HCT116 (cell line): ENCODE data around the gene LIMD2. TPM values are rescaled to one million over a fixed set of nuclear protein-coding genes. Genes with fewer than 3 reads are reported as not detected.

Source experiments
- ATAC-seq: fragments of 200-7000 bp; cut with Tn5 transposase; 2 replicates; pipeline ENCODE4 v1.9.1; 2020; ENCODE audit warnings: mild to moderate bottlenecking, moderate library complexity
- BruUV-seq: library from RNA; stranded (reverse); fragments of 400-500 nt; replicated peaks from 2 replicates; lab custom pipeline; 2021; lab: Mats Ljungman, UMichigan
- CTCF ChIA-PET: fragments of 300-600 bp; sonication (Branson Sonifier 250); formaldehyde crosslinking; loops from one replicate; lab custom pipeline; 2021; ENCODE audit warnings: antibody characterized with exemption; lab: Charles Lee
- POLR2A ChIA-PET: fragments of 300-600, 350-600 bp; sonication (Branson Sonifier 250); formaldehyde crosslinking; loops from one replicate; lab custom pipeline; 2021; ENCODE audit warnings: antibody characterized with exemption; lab: Charles Lee
- RAD21 ChIA-PET, 2 experiments: fragments of 300-600 bp; sonication (Branson Sonifier 250); formaldehyde crosslinking; loops; one replicate each; lab custom pipeline; 2023; ENCODE audit warnings: low total read pairs in 2 of 2; ENCODE audit not compliant: uncharacterized antibody in 2 of 2, unreplicated experiment in 2 of 2, low non-redundant PET in 1 of 2; lab: Charles Lee
- DNase-seq: peaks from one replicate; pipeline ENCODE4 v3.0.0-alpha.2; 2010; ENCODE audit warnings: low read depth, low spot score
- H2AFZ ChIP-seq: fragments of 200-600 bp; shearing (Covaris generic), sonication (generic); 2 replicates; pipeline ENCODE4 v1.6.1; 2017; ENCODE audit warnings: low read depth, mixed run types, mixed read lengths, antibody characterized with exemption, low read length; ENCODE audit not compliant: poor library complexity, severe bottlenecking
- H3K27ac ChIP-seq: 2 replicates; pipeline ENCODE4 v1.5.1; 2012; ENCODE audit warnings: low read depth, low read length
- H3K27me3 ChIP-seq: fragments of 200-600 bp; sonication (generic); 2 replicates; pipeline ENCODE4 v1.6.1; 2016; ENCODE audit warnings: mixed run types, low read length, mixed read lengths; ENCODE audit not compliant: insufficient read depth
- H3K36me3 ChIP-seq, 2 experiments: fragments of 200-500 bp in 1 of 2; fragments of 200-600 bp in 1 of 2; sonication (Bioruptor generic) in 1 of 2; sonication (generic) in 1 of 2; 2 replicates each; pipeline versions ENCODE4 v1.5.1 to v1.6.1; 2014 to 2016; ENCODE audit warnings: low read length in 2 of 2, inconsistent platforms in 1 of 2, mixed read lengths in 1 of 2, mixed run types in 1 of 2; ENCODE audit not compliant: insufficient read depth in 2 of 2, control insufficient read depth in 1 of 2
- H3K4me1 ChIP-seq, 2 experiments: fragments of 200-600 bp in 1 of 2; sonication (generic) in 1 of 2; 2 replicates each; pipeline versions ENCODE4 v1.5.1 to v1.6.1; 2012 to 2017; ENCODE audit warnings: low read length in 2 of 2, inconsistent platforms in 1 of 2, mild to moderate bottlenecking in 1 of 2, mixed read lengths in 1 of 2, mixed run types in 1 of 2, moderate library complexity in 1 of 2; ENCODE audit not compliant: insufficient read depth in 2 of 2, control insufficient read depth in 1 of 2
- H3K4me2 ChIP-seq: fragments of 200-600 bp; sonication (generic); 2 replicates; pipeline ENCODE4 v1.6.1; 2017; ENCODE audit warnings: mixed run types, low read length, mixed read lengths
- H3K4me3 ChIP-seq, 2 experiments: fragments of 200-600 bp in 1 of 2; sonication (generic) in 1 of 2; replicated peaks in 1 of 2; 2 replicates each; pipeline ENCODE4 v1.5.1; 2011 to 2016; ENCODE audit warnings: low read length in 2 of 2, control low read depth in 1 of 2, low read depth in 1 of 2, mild to moderate bottlenecking in 1 of 2, mixed read lengths in 1 of 2, mixed run types in 1 of 2
- H3K79me2 ChIP-seq: fragments of 200-600 bp; sonication (generic); 2 replicates; pipeline ENCODE4 v1.6.1; 2017; ENCODE audit warnings: mild to moderate bottlenecking, mixed run types, low read length, moderate library complexity, mixed read lengths; ENCODE audit not compliant: insufficient read depth
- H3K9ac ChIP-seq: fragments of 200-600 bp; sonication (generic); 2 replicates; pipeline ENCODE4 v1.6.1; 2016; ENCODE audit warnings: low read length, mixed read lengths
- H3K9me2 ChIP-seq: fragments of 200-600 bp; sonication (generic), shearing (Covaris generic); 2 replicates; pipeline ENCODE4 v1.6.1; 2017; ENCODE audit warnings: mixed run types, mild to moderate bottlenecking, moderate library complexity; ENCODE audit not compliant: insufficient read depth
- H3K9me3 ChIP-seq, 2 experiments: fragments of 200-500 bp in 1 of 2; fragments of 200-600 bp in 1 of 2; sonication (Bioruptor generic) in 1 of 2; sonication (generic) in 1 of 2; 2 replicates each; pipeline ENCODE4 v1.6.1; 2014 to 2017; ENCODE audit warnings: low read length in 2 of 2, mixed read lengths in 2 of 2, inconsistent platforms in 1 of 2, low read depth in 1 of 2, mild to moderate bottlenecking in 1 of 2, mixed run types in 1 of 2, moderate library complexity in 1 of 2; ENCODE audit not compliant: control insufficient read depth in 1 of 2, insufficient read depth in 1 of 2
- H4K20me1 ChIP-seq: fragments of 200-600 bp; sonication (generic), shearing (Covaris generic); 2 replicates; pipeline ENCODE4 v1.6.1; 2017; ENCODE audit warnings: mixed run types, mild to moderate bottlenecking, moderate library complexity; ENCODE audit not compliant: insufficient read depth
- CBX3 ChIP-seq: IDR thresholded peaks from 2 replicates; pipeline ENCODE4 v1.6.1; 2012; ENCODE audit warnings: low read depth
- CEBPB ChIP-seq: IDR thresholded peaks from 2 replicates; pipeline ENCODE4 v1.6.1; 2012; ENCODE audit warnings: low read depth
- EZH2 ChIP-seq: fragments of 200-600 bp; sonication (generic); IDR thresholded peaks from 2 replicates; pipeline ENCODE4 v1.6.1; 2017; ENCODE audit warnings: antibody characterized with exemption, mixed run types
- EZH2phosphoT487 ChIP-seq: fragments of 200-600 bp; IDR thresholded peaks from 2 replicates; pipeline ENCODE4 v1.6.1; 2018; ENCODE audit warnings: antibody characterized with exemption, borderline replicate concordance
- FOSL1 ChIP-seq: IDR thresholded peaks from 2 replicates; pipeline ENCODE4 v1.6.1; 2012; ENCODE audit warnings: low read depth
- JUND ChIP-seq: IDR thresholded peaks from 2 replicates; pipeline ENCODE4 v1.6.1; 2012
- POLR2A ChIP-seq: IDR thresholded peaks from 2 replicates; pipeline ENCODE4 v1.7.0; 2011; ENCODE audit warnings: borderline replicate concordance; ENCODE audit not compliant: insufficient read depth, insufficient read length; ENCODE audit errors: extremely low read depth
- POLR2AphosphoS5 ChIP-seq: IDR thresholded peaks from 2 replicates; pipeline ENCODE4 v1.6.1; 2011; ENCODE audit warnings: mild to moderate bottlenecking, low read depth, low read length, moderate library complexity
- RAD21 ChIP-seq: IDR thresholded peaks from 2 replicates; pipeline ENCODE4 v1.6.1; 2012; ENCODE audit warnings: low read depth, mild to moderate bottlenecking
- SP1 ChIP-seq: IDR thresholded peaks from 2 replicates; pipeline ENCODE4 v1.6.1; 2012; ENCODE audit warnings: low read depth
- SRF ChIP-seq: IDR thresholded peaks from 2 replicates; pipeline ENCODE4 v1.6.1; 2012; ENCODE audit warnings: low read depth
- TCF7L2 ChIP-seq: IDR thresholded peaks from 2 replicates; pipeline ENCODE4 v1.7.0; 2011; ENCODE audit warnings: borderline replicate concordance, inconsistent platforms; ENCODE audit not compliant: insufficient read depth, insufficient read length; ENCODE audit errors: extremely low read depth
- ZFX ChIP-seq: fragments of 450-650 bp; IDR thresholded peaks from 2 replicates; pipeline ENCODE4 v1.6.1; 2017
- ZNF274 ChIP-seq: fragments of 200-500 bp; sonication (Bioruptor generic); IDR thresholded peaks from 2 replicates; pipeline ENCODE4 v1.6.1; 2014; ENCODE audit warnings: mild to moderate bottlenecking, low read depth, low read length, inconsistent platforms
- intact Hi-C: fragments of 100-400 bp; cut with micrococcal nuclease; formaldehyde crosslinking; loops from 2 replicates; pipeline ENCODE4 v1.10.0; 2022
- total RNA-seq: library from RNA; stranded (reverse); gene quantifications from one replicate; pipeline ENCODE4 v1.2.1, GENCODE V29; 2021; ENCODE audit not compliant: unreplicated experiment
- TF ChIP-seq, protein P1 (sequence below): IDR thresholded peaks from 2 replicates; pipeline ENCODE4 v1.6.1; 2012; ENCODE audit warnings: low read depth
- TF ChIP-seq, protein P2 (sequence below), 3 experiments: fragments of 200-600 bp in 1 of 3; sonication (generic) in 1 of 3; IDR thresholded peaks in 2 of 3; conservative IDR thresholded peaks in 1 of 3; 2 replicates each; pipeline ENCODE4 v1.5.1; 2012 to 2017; ENCODE audit warnings: low read depth in 2 of 3, low read length in 2 of 3, antibody characterized with exemption in 1 of 3, borderline replicate concordance in 1 of 3, control low read depth in 1 of 3, mild to moderate bottlenecking in 1 of 3, mixed read lengths in 1 of 3, mixed run types in 1 of 3, moderate library complexity in 1 of 3; ENCODE audit not compliant: insufficient read depth in 1 of 3
- TF ChIP-seq, protein P3 (sequence below): IDR thresholded peaks from 2 replicates; pipeline ENCODE4 v1.6.1; 2012
- TF ChIP-seq, protein P4 (sequence below): IDR thresholded peaks from 2 replicates; pipeline ENCODE4 v1.6.1; 2011; ENCODE audit warnings: mild to moderate bottlenecking, low read length, moderate library complexity; ENCODE audit not compliant: insufficient replicate concordance; ENCODE audit errors: extremely low read depth

LIMD2 gene
- total RNA-seq, 1 experiment from 2014 or later, result 8.4 TPM

DNA sequence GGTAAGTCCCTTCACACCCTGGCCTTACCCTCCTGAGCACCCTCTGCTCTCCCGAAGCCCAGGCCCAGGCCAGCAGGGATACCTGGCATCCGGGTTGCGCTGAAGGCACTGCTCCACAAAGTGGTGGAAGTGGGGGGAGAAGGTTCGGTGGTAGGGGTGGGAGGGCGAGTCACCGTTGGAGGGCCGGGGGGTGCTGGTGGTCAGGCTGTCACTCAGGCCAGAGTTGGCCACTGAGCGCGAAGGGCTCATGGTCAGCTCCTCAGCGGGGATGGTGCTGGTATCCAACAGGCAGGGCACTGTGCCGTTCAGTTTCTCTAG, 4.3 kb upstream of the LIMD2 start:
- CTCF ChIA-PET, result no interaction called here

More for the DNA sequence above, 4.3 kb upstream of the LIMD2 start:
- no peak for ATAC-seq
- H2AFZ ChIP-seq, result no peak overlapping the region
- POLR2A ChIA-PET, result no interaction called here
- H3K4me3 ChIP-seq, result no peak overlapping the region
- TF ChIP-seq ZFX (no peak), JUND (no peak), EZH2phosphoT487 (no peak), CBX3 (no peak), TCF7L2 (no peak), CEBPB (no peak), RAD21 (no peak), SRF (no peak), EZH2 (no peak), SP1 (no peak), POLR2AphosphoS5 (no peak), POLR2A (no peak), ZNF274 (no peak), FOSL1 (no peak)
- TF ChIP-seq, protein P1, sequence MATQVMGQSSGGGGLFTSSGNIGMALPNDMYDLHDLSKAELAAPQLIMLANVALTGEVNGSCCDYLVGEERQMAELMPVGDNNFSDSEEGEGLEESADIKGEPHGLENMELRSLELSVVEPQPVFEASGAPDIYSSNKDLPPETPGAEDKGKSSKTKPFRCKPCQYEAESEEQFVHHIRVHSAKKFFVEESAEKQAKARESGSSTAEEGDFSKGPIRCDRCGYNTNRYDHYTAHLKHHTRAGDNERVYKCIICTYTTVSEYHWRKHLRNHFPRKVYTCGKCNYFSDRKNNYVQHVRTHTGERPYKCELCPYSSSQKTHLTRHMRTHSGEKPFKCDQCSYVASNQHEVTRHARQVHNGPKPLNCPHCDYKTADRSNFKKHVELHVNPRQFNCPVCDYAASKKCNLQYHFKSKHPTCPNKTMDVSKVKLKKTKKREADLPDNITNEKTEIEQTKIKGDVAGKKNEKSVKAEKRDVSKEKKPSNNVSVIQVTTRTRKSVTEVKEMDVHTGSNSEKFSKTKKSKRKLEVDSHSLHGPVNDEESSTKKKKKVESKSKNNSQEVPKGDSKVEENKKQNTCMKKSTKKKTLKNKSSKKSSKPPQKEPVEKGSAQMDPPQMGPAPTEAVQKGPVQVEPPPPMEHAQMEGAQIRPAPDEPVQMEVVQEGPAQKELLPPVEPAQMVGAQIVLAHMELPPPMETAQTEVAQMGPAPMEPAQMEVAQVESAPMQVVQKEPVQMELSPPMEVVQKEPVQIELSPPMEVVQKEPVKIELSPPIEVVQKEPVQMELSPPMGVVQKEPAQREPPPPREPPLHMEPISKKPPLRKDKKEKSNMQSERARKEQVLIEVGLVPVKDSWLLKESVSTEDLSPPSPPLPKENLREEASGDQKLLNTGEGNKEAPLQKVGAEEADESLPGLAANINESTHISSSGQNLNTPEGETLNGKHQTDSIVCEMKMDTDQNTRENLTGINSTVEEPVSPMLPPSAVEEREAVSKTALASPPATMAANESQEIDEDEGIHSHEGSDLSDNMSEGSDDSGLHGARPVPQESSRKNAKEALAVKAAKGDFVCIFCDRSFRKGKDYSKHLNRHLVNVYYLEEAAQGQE, result no peak
- TF ChIP-seq, protein P2, sequence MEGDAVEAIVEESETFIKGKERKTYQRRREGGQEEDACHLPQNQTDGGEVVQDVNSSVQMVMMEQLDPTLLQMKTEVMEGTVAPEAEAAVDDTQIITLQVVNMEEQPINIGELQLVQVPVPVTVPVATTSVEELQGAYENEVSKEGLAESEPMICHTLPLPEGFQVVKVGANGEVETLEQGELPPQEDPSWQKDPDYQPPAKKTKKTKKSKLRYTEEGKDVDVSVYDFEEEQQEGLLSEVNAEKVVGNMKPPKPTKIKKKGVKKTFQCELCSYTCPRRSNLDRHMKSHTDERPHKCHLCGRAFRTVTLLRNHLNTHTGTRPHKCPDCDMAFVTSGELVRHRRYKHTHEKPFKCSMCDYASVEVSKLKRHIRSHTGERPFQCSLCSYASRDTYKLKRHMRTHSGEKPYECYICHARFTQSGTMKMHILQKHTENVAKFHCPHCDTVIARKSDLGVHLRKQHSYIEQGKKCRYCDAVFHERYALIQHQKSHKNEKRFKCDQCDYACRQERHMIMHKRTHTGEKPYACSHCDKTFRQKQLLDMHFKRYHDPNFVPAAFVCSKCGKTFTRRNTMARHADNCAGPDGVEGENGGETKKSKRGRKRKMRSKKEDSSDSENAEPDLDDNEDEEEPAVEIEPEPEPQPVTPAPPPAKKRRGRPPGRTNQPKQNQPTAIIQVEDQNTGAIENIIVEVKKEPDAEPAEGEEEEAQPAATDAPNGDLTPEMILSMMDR (IDR thresholded peaks at IDR 0.05 in 2 of 3, conservative IDR thresholded peaks at IDR 0.05 in 1 of 3; ENCODE audit: borderline replicate concordance in 1 of 3, insufficient read depth in 1 of 3, low read depth in 2 of 3, low read length in 2 of 3), result no peak
- TF ChIP-seq, protein P3, sequence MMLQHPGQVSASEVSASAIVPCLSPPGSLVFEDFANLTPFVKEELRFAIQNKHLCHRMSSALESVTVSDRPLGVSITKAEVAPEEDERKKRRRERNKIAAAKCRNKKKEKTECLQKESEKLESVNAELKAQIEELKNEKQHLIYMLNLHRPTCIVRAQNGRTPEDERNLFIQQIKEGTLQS, result no peak
- TF ChIP-seq, protein P4, sequence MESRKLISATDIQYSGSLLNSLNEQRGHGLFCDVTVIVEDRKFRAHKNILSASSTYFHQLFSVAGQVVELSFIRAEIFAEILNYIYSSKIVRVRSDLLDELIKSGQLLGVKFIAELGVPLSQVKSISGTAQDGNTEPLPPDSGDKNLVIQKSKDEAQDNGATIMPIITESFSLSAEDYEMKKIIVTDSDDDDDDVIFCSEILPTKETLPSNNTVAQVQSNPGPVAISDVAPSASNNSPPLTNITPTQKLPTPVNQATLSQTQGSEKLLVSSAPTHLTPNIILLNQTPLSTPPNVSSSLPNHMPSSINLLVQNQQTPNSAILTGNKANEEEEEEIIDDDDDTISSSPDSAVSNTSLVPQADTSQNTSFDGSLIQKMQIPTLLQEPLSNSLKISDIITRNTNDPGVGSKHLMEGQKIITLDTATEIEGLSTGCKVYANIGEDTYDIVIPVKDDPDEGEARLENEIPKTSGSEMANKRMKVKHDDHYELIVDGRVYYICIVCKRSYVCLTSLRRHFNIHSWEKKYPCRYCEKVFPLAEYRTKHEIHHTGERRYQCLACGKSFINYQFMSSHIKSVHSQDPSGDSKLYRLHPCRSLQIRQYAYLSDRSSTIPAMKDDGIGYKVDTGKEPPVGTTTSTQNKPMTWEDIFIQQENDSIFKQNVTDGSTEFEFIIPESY, result no peak
- H3K79me2 ChIP-seq, result no peaks in the 10 kb centered on the region
- H3K4me1 ChIP-seq, result peaks cover 5 to 11% of the 10 kb centered on the region in 2 experiments; a peak in 3 of 4 replicates
- no TSS peak for BruUV-seq
- intact Hi-C loops, result no loop called here
- H3K27ac ChIP-seq, result no peak overlapping the region
- H3K9me2 ChIP-seq, result no peaks in the 10 kb centered on the region
- H3K9me3 ChIP-seq, result no peaks in the 10 kb centered on the region
- no peaks in the 10 kb centered on the region for H4K20me1 ChIP-seq
- no peaks in the 10 kb centered on the region for H3K27me3 ChIP-seq
- no peak for DNase-seq
- no peak overlapping the region for H3K9ac ChIP-seq
- no peak overlapping the region for H3K4me2 ChIP-seq
- peaks cover 0 to 7% of the 10 kb centered on the region in 2 experiments; a peak in 1 of 4 replicates for H3K36me3 ChIP-seq
- RAD21 ChIA-PET, result no interaction called here
